Vagina (tissue), 2 donors: ENCODE measurements around the gene EMX1. TPM values are rescaled to one million over a fixed set of nuclear protein-coding genes. Genes with fewer than 3 reads are reported as not detected.
A peak's percentile ranks its signal among the peaks of the same experiment; 100 is the strongest.

ENCODE experiments used
- DNase-seq, 2 donors: peaks; one replicate each; pipeline ENCODE4 v3.0.0-alpha.2; 2017; ENCODE audit errors: extremely low spot score in 2 of 2
- H3K27ac ChIP-seq: fragments of 200-600 bp; sonication (generic); one replicate; pipeline ENCODE4 v1.5.1; 2019
- H3K27me3 ChIP-seq: fragments of 200-600 bp; sonication (generic); one replicate; pipeline ENCODE4 v1.5.1; 2019
- H3K36me3 ChIP-seq, 2 donors: fragments of 200-600 bp; sonication (generic); one replicate each; pipeline ENCODE4 v1.5.1; 2017 to 2019
- H3K4me1 ChIP-seq: fragments of 200-600 bp; sonication (generic); one replicate; pipeline ENCODE4 v1.5.1; 2019
- H3K4me3 ChIP-seq, 2 donors: fragments of 200-600 bp; sonication (generic); 1 replicate in 1 of 2; 2 replicates in 1 of 2; pipeline ENCODE4 v1.5.1; 2016 to 2019
- H3K9me3 ChIP-seq: fragments of 200-600 bp; sonication (generic); one replicate; pipeline ENCODE4 v1.5.1; 2019
- CTCF ChIP-seq, 3 experiments: fragments of 450-650 bp in 2 of 3; fragments of 200-600 bp in 1 of 3; sonication (generic) in 1 of 3; IDR thresholded peaks; one replicate each; pipeline ENCODE4 v1.5.1; 2017 to 2019; ENCODE audit warnings: antibody characterized with exemption in 3 of 3, mild to moderate bottlenecking in 2 of 3, moderate library complexity in 2 of 3
- POLR2A ChIP-seq, 2 donors: fragments of 450-650 bp; IDR thresholded peaks; one replicate each; pipeline ENCODE4 v1.6.1; 2017; ENCODE audit warnings: antibody characterized with exemption in 2 of 2, mild to moderate bottlenecking in 2 of 2, moderate library complexity in 2 of 2
- POLR2AphosphoS5 ChIP-seq, 2 donors: sonication (generic); formaldehyde crosslinking; IDR thresholded peaks; one replicate each; pipeline ENCODE4 v1.9.0; 2017; ENCODE audit warnings: antibody characterized with exemption in 2 of 2, mild to moderate bottlenecking in 2 of 2, low read depth in 1 of 2; ENCODE audit not compliant: insufficient read depth in 1 of 2
- intact Hi-C: fragments of 100-400 bp; cut with DNase I; formaldehyde crosslinking; loops from one replicate; pipeline ENCODE4 v1.15.1; 2023
- total RNA-seq: library from RNA; depleted of rRNA; stranded (reverse); fragments of >200 nt; gene quantifications from one replicate; pipeline ENCODE4 v1.2.3, GENCODE V29; 2016

The EMX1 gene
- total RNA-seq, 1 donor from 2014 or later, result not detected

- Histone ChIP-seq H3K27ac (no peak overlapping the region), H3K27me3 (no peaks in the 10 kb centered on the region), H3K36me3 (no peaks in the 10 kb centered on the region), H3K4me3 (no peak overlapping the region), H3K9me3 (no peaks in the 10 kb centered on the region), H3K4me1 (no peaks in the 10 kb centered on the region)
- no peak for DNase-seq
- intact Hi-C loops, result no loop called here
- TF ChIP-seq POLR2AphosphoS5 (IDR thresholded peaks at IDR 0.05; ENCODE audit: insufficient read depth in 1 of 2, low read depth in 1 of 2) (no peak), CTCF (IDR thresholded peaks at IDR 0.05) (peak in 2 of 3 experiments; percentile 17 to 25)
These were observed 56.5 kb downstream of the EMX1 start for GRCh38 chr2:72973566-72974435.

GRCh38 chr2:72974436-72974754 lies 57.1 kb downstream of the EMX1 start:
- no peak for TF ChIP-seq POLR2AphosphoS5 (IDR thresholded peaks at IDR 0.05; ENCODE audit: insufficient read depth in 1 of 2, low read depth in 1 of 2)
- no peak for TF ChIP-seq POLR2A (IDR thresholded peaks at IDR 0.05)
- no peaks in the 10 kb centered on the region for H3K27me3 ChIP-seq
- no peak overlapping the region for H3K27ac ChIP-seq
- no peak for DNase-seq
- intact Hi-C loops, result no loop called here
- H3K36me3 ChIP-seq, result no peaks in the 10 kb centered on the region
- H3K9me3 ChIP-seq, result no peaks in the 10 kb centered on the region
- no peaks in the 10 kb centered on the region for H3K4me1 ChIP-seq
- H3K4me3 ChIP-seq, result no peak overlapping the region

- no peaks in the 10 kb centered on the region for H3K9me3 ChIP-seq
- DNase-seq, result no peak
- intact Hi-C loops, result no loop called here
- no peak overlapping the region for H3K4me3 ChIP-seq
- TF ChIP-seq CTCF (IDR thresholded peaks at IDR 0.05), result no peak
- no peak for TF ChIP-seq POLR2AphosphoS5 (IDR thresholded peaks at IDR 0.05; ENCODE audit: insufficient read depth in 1 of 2, low read depth in 1 of 2)
- no peak for TF ChIP-seq POLR2A (IDR thresholded peaks at IDR 0.05)
- H3K4me1 ChIP-seq, result no peaks in the 10 kb centered on the region
- H3K27me3 ChIP-seq, result no peaks in the 10 kb centered on the region
- no peak overlapping the region for H3K27ac ChIP-seq
- no peaks in the 10 kb centered on the region for H3K36me3 ChIP-seq
These were observed 57.7 kb downstream of the EMX1 start for GRCh38 chr2:72975017-72975416.

GRCh38 chr2:72979896-72980295 lies 62.6 kb downstream of the EMX1 start:
- Histone ChIP-seq H3K4me1 (no peaks in the 10 kb centered on the region), H3K9me3 (no peaks in the 10 kb centered on the region), H3K4me3 (no peak overlapping the region), H3K36me3 (no peaks in the 10 kb centered on the region), H3K27ac (no peak overlapping the region), H3K27me3 (no peaks in the 10 kb centered on the region)
- intact Hi-C loops, result no loop called here
- TF ChIP-seq POLR2AphosphoS5 (IDR thresholded peaks at IDR 0.05; ENCODE audit: insufficient read depth in 1 of 2, low read depth in 1 of 2), result no peak
- no peak for TF ChIP-seq POLR2A (IDR thresholded peaks at IDR 0.05)
- no peak for TF ChIP-seq CTCF (IDR thresholded peaks at IDR 0.05)
- no peak for DNase-seq

- no peaks in the 10 kb centered on the region for H3K9me3 ChIP-seq
- no peaks in the 10 kb centered on the region for H3K36me3 ChIP-seq
- H3K27ac ChIP-seq, result no peak overlapping the region
- H3K4me3 ChIP-seq, result no peak overlapping the region
- DNase-seq, result no peak
- TF ChIP-seq POLR2A (IDR thresholded peaks at IDR 0.05), result no peak
- TF ChIP-seq POLR2AphosphoS5 (IDR thresholded peaks at IDR 0.05; ENCODE audit: insufficient read depth in 1 of 2, low read depth in 1 of 2), result no peak
- TF ChIP-seq CTCF (IDR thresholded peaks at IDR 0.05), result no peak
- intact Hi-C loops, result no loop called here
- H3K4me1 ChIP-seq, result no peaks in the 10 kb centered on the region
- no peaks in the 10 kb centered on the region for H3K27me3 ChIP-seq
These were observed 63.4 kb downstream of the EMX1 start for GRCh38 chr2:72980535-72981217.
